Activated T-helper 1 cell treated with anti-CD3 and anti-CD28 coated beads, Interleukin-12 subunit alpha, Interleukin-12 subunit beta, Interleukin-2, Interleukin-4 antibody, amounts not matched to agents 30 ng/mL and 10 ng/mL and 1 ng/mL, durations not matched to agents 14 hours and 24 hours and 36 hours (primary cell): ENCODE measurements around the gene NXT2. TPM values are rescaled to one million over a fixed set of nuclear protein-coding genes. Genes with fewer than 3 reads are reported as not detected.

Source experiments
- DNase-seq: peaks from one replicate; pipeline ENCODE4 v3.0.0; 2021; ENCODE audit warnings: low spot score
- H3K27ac Mint-ChIP-seq: one replicate; pipeline ENCODE4 v1.8.0; 2021; ENCODE audit warnings: mild to moderate bottlenecking, mixed read lengths
- H3K27me3 Mint-ChIP-seq: one replicate; pipeline ENCODE4 v1.8.0; 2022; ENCODE audit warnings: mild to moderate bottlenecking, moderate library complexity, mixed read lengths; ENCODE audit not compliant: insufficient read depth
- H3K36me3 Mint-ChIP-seq: one replicate; pipeline ENCODE4 v1.8.0; 2021; ENCODE audit warnings: low read depth, mixed read lengths
- H3K4me1 Mint-ChIP-seq: one replicate; pipeline ENCODE4 v1.8.0; 2021; ENCODE audit warnings: low read depth, mixed read lengths
- H3K4me3 Mint-ChIP-seq: one replicate; pipeline ENCODE4 v1.8.0; 2021; ENCODE audit warnings: mild to moderate bottlenecking, moderate library complexity, mixed read lengths
- H3K9me3 Mint-ChIP-seq: one replicate; pipeline ENCODE4 v1.8.0; 2021; ENCODE audit warnings: mixed read lengths
- intact Hi-C: fragments of 100-400 bp; cut with micrococcal nuclease; formaldehyde crosslinking; loops from one replicate; pipeline ENCODE4 v1.15.1; 2024
- total RNA-seq: library from RNA; stranded (reverse); gene quantifications from 2 replicates; pipeline ENCODE4 v1.2.3, GENCODE V29; 2022

Gene NXT2
- 10.3 and 11.8 TPM in 2 replicates for total RNA-seq

DNA sequence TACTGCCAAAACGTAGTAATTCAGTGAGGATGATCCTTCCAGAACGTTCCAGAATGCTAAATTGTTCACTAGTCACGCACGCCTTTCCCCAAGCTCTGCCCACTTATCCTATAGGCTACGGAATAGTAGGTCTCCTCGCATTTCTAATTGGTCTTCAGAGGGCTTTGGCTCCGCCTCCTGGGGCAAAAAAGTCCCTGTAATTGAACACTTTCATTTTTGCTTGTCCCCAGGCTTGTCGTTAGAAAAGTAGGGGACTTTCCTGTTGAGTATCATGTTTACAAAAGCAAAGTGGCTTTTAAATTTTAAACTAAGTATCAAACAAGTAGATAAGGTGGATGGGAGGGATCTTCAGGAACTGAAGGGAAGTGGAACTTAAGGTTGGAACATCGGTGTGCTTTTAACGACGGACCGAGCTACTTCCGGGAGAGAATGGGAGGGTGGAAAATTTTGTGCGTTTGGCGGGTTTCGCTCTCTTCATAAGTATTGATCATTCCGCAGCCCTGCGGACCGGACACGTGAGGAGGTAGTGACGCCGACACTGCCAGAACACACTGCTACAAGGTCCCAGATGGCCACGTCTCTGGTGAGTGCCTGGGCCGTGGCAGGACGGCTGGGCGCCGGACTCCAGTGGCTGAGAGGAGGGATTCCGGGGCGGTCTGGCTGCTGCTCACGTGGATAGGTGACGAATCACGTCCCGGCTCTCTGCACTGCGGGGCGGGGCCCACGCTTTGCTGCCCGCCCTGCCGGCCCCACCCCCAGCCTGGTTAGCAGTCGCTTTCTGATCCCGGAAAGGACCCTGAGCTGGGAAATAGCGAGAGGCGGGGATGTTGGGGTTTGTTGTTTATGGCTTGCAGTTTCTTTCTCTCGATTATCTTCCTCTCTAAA lies at the start of gene NXT2:
Gene NXT2 (plus strand): TSS at position 406 of the 885 bp plus-strand sequence. CDS start 163 bp downstream, at position 569.
- Mint-ChIP-seq H3K9me3 (no peaks in the 10 kb centered on the region), H3K27me3 (peaks cover 2% of the 10 kb centered on the region), H3K4me3 (peak within 1 kb of the TSS; percentile 95), H3K36me3 (no peaks in the 10 kb centered on the region), H3K27ac (peak within 1 kb of the TSS; percentile 98), H3K4me1 (peaks cover 25% of the 10 kb centered on the region)
- DNase-seq: peak; percentile 79
- intact Hi-C loops: loop anchor here (2.0 to 5.0 kb wide), 6 partner anchors 101 to 466 kb away; partner anchors contain the start of genes ACSL4 and TMEM164

DNA sequence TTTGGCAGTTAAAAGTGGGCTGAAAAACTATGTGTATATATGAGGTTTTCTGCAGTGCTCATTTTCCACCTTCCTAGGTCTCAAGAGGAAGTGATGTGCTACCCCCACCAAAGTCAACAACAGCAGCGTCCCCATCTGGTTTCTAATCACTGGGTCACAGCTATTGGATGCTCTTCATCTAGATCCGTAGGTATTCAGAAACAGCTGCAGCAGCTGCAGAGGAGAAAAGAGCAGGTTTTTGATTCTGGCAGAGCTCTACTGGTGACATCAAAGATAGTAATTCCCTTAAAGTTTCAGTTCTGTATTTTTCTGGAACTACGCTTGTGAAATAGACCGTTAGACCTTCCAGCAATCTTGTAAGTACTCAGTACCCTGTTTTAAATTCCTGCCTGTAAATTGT lies 49.0 kb upstream of the NXT2 start:
- Mint-ChIP-seq H3K27ac (no peak overlapping the region), H3K4me1 (no peaks in the 10 kb centered on the region), H3K27me3 (no peaks in the 10 kb centered on the region), H3K36me3 (no peaks in the 10 kb centered on the region), H3K9me3 (no peaks in the 10 kb centered on the region), H3K4me3 (no peak overlapping the region)
- DNase-seq: no peak
- intact Hi-C loops: loop anchor here (5.0 to 10.0 kb wide), 2 partner anchors 225 to 657 kb away; no protein-coding TSS in a partner anchor

DNA sequence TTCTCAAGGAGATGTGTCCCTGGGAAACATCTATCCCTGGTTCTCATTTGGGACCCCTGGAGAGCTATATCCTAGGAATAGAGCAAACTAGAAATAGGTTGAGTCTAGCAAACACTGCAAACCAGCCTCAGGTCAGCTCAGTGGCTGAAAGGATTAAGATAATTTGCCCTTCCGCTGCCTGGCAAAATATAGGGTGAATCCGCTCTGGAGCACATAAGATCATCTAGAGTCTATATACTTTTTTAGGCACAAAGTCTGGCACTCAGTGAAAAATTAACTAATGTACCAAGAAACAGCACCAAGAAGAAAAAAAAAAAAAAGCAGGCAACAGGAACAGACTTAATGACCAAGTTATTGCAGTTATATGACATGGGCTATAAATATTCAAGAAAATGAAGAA lies 47.5 kb upstream of the NXT2 start:
- H3K9me3 Mint-ChIP-seq: no peaks in the 10 kb centered on the region
- H3K27me3 Mint-ChIP-seq: peaks cover 2% of the 10 kb centered on the region
- H3K36me3 Mint-ChIP-seq: no peaks in the 10 kb centered on the region
- no peak overlapping the region for H3K4me3 Mint-ChIP-seq
- no peak for DNase-seq
- H3K4me1 Mint-ChIP-seq: no peaks in the 10 kb centered on the region
- intact Hi-C loops: loop anchor here (5.0 to 10.0 kb wide), 2 partner anchors 223 to 656 kb away; no protein-coding TSS in a partner anchor
- H3K27ac Mint-ChIP-seq: no peak overlapping the region

GRCh38 chrX:109498434-109498833 lies 38.2 kb upstream of the NXT2 start:
- H3K9me3 Mint-ChIP-seq: no peaks in the 10 kb centered on the region
- DNase-seq: no peak
- H3K27me3 Mint-ChIP-seq: peaks cover 10% of the 10 kb centered on the region
- H3K36me3 Mint-ChIP-seq: no peaks in the 10 kb centered on the region
- H3K4me3 Mint-ChIP-seq: no peak overlapping the region
- H3K4me1 Mint-ChIP-seq: no peaks in the 10 kb centered on the region
- H3K27ac Mint-ChIP-seq: no peak overlapping the region
- intact Hi-C loops: no loop called here

DNA sequence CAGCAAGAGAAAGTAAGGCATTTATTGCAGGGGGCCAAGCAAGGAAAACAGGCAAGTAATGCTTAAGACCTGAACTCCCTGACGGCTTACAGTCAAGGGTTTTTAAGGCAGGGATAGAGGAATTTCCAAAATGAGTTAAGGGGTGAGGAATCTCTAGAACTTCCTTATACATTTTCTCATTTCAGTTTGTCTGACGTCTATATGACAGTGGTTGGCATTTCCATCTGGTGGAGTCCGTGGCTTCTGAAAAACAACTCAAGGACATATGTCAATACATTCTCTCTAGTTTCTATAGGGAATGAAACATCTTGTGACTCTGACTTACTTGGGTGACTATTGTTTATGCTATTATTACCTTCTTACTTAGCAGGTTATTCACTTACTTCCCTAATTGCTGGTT lies 35.5 kb upstream of the NXT2 start:
- DNase-seq: no peak
- H3K27me3 Mint-ChIP-seq: peaks cover 6% of the 10 kb centered on the region
- H3K4me3 Mint-ChIP-seq: no peak overlapping the region
- no peaks in the 10 kb centered on the region for H3K4me1 Mint-ChIP-seq
- H3K27ac Mint-ChIP-seq: no peak overlapping the region
- H3K9me3 Mint-ChIP-seq: no peaks in the 10 kb centered on the region
- no peaks in the 10 kb centered on the region for H3K36me3 Mint-ChIP-seq
- intact Hi-C loops: no loop called here

DNA sequence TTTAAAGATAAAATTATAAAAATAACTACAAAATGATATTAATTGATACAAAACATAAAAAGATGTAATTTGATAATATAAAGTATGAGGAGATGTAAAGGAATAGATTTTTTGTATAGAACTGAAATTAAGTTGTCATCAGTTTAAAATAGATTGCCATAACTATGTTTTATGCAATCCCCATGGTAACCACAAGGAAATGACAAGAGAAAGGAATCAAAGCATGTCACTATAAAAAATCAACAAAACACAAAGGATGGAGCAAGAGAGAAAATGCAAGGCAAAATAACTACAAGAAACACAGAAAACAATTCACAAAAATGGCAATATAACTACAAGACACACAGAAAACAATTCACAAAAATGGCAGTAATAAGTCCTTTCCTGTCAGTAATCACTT lies 27.7 kb upstream of the NXT2 start:
- no peak for DNase-seq
- no peaks in the 10 kb centered on the region for H3K9me3 Mint-ChIP-seq
- peaks cover 13% of the 10 kb centered on the region for H3K27me3 Mint-ChIP-seq
- intact Hi-C loops: no loop called here
- H3K27ac Mint-ChIP-seq: no peak overlapping the region
- H3K4me3 Mint-ChIP-seq: no peak overlapping the region
- H3K4me1 Mint-ChIP-seq: no peaks in the 10 kb centered on the region
- no peaks in the 10 kb centered on the region for H3K36me3 Mint-ChIP-seq

- Mint-ChIP-seq H3K9me3 (no peaks in the 10 kb centered on the region), H3K27me3 (peaks cover 16% of the 10 kb centered on the region), H3K4me1 (no peaks in the 10 kb centered on the region), H3K36me3 (no peaks in the 10 kb centered on the region), H3K4me3 (no peak overlapping the region), H3K27ac (no peak overlapping the region)
- intact Hi-C loops: no loop called here
- DNase-seq: no peak
Observed at GRCh38 chrX:109511113-109511512, 25.5 kb upstream of the NXT2 start.

DNA sequence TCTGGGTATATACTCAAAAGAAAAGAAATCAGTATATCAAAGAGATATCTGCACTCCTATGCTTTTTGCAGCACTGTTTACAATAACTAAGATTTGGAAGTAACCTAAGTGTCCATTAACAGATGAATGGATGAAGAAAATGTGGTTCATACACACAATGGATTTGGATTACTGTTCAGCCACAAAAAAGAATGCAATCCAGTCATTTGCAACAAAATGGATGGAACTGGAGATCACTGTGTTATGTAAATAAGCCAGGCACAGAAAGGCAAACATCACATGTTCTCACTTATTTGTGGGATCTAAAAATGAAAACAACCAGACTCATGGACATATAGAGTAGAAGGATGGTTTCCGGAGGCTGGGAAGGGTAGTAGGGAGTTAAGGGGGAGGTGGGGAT lies 17.6 kb upstream of the NXT2 start:
- Mint-ChIP-seq H3K36me3 (no peaks in the 10 kb centered on the region), H3K4me3 (no peak overlapping the region), H3K9me3 (no peaks in the 10 kb centered on the region), H3K4me1 (no peaks in the 10 kb centered on the region), H3K27ac (no peak overlapping the region), H3K27me3 (peaks cover 3% of the 10 kb centered on the region)
- DNase-seq: no peak
- intact Hi-C loops: no loop called here

DNA sequence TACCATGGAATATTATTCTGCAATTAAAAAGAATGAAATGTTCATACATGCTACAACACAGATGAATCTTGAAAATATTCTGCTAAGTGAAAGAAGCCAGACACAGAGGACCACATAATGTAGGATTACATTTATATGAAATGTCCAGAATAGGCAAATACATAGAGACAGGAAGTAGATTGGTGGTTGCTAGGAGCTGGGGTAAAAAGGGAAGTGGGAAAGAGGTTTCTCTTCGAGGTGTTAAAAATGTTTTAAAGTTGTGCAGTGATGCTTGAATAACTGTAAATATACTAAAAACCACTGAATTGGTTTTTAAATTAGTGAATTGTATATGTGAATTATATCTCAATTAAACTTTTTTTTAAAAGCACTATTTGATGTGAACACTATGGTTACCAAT lies 3.6 kb upstream of the NXT2 start:
- Mint-ChIP-seq H3K36me3 (no peaks in the 10 kb centered on the region), H3K4me3 (no peak overlapping the region), H3K27ac (no peak overlapping the region), H3K9me3 (no peaks in the 10 kb centered on the region), H3K4me1 (peaks cover 24% of the 10 kb centered on the region), H3K27me3 (peaks cover 2% of the 10 kb centered on the region)
- no peak for DNase-seq
- intact Hi-C loops: no loop called here

DNA sequence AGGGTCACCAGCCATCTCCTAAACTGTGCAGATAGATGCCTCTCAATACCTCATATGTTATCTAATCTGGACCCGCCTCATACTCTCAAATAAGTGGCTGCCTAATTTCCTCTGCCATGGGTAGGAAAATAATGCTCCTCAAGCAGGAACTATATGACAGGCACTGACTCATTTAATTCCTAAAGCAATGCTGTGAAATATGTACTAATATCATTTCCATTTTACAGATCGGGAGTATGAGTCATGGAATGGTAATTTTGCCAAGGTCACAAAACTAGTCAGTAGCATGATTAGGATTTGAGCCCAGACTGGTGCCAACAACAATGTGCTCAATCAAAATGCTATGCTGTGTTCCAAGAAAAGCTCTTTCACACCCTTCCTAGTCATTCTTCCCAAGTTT lies 3.0 kb upstream of the NXT2 start:
- Mint-ChIP-seq H3K4me3 (no peak overlapping the region), H3K4me1 (peaks cover 25% of the 10 kb centered on the region), H3K36me3 (no peaks in the 10 kb centered on the region), H3K27me3 (peaks cover 2% of the 10 kb centered on the region), H3K9me3 (no peaks in the 10 kb centered on the region), H3K27ac (no peak overlapping the region)
- intact Hi-C loops: no loop called here
- DNase-seq: no peak

- Mint-ChIP-seq H3K9me3 (no peaks in the 10 kb centered on the region), H3K36me3 (no peaks in the 10 kb centered on the region), H3K27me3 (peaks cover 2% of the 10 kb centered on the region), H3K4me3 (no peak overlapping the region), H3K4me1 (peaks cover 25% of the 10 kb centered on the region), H3K27ac (no peak overlapping the region)
- DNase-seq: no peak
- intact Hi-C loops: loop anchor here (5.0 kb wide), 3 partner anchors 102 to 307 kb away; no protein-coding TSS in a partner anchor
Observed at GRCh38 chrX:109534933-109535332, 1.7 kb upstream of the NXT2 start.

DNA sequence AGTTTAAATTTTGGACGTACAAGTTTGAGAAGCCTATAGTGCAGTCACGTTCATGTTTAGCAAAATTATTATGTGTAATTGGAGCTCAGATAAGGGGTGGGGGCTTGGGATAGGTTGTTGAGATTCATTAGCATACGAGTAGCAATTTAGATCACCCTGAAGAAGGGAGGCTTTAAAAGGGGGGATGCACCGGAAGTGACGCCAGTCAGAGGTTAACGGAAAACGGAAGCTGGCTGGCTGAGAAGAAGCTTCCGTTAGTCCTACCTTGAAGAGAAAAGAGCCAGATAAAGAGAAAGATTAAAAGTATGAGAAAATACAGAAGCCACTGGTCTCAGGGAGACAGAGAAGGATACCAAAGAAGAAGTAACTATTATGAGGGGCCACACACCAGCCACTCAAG lies 1.1 kb upstream of the NXT2 start:
- H3K4me3 Mint-ChIP-seq: peak overlapping the region; percentile 28
- H3K36me3 Mint-ChIP-seq: no peaks in the 10 kb centered on the region
- peaks cover 2% of the 10 kb centered on the region for H3K27me3 Mint-ChIP-seq
- H3K9me3 Mint-ChIP-seq: no peaks in the 10 kb centered on the region
- H3K4me1 Mint-ChIP-seq: peaks cover 25% of the 10 kb centered on the region
- intact Hi-C loops: loop anchor here (5.0 kb wide), 3 partner anchors 102 to 307 kb away; no protein-coding TSS in a partner anchor
- peak overlapping the region; percentile 40 for H3K27ac Mint-ChIP-seq
- no peak for DNase-seq

DNA sequence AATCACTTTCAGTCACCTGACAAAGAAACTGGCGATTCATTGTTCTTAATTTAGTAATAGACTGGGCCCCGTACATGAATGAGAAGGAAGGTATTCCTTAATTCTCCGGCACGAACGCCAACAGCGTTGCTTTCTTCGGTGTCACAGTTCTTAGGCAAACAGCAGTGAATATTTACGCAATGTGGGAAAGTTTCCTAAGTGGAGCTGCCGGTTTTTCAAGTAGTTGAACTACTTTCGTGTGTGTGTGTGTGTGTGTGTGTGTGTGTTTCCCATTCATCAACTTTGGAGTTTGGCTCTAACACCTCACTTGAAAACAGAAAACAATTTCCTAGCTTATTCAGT lies 651 bp downstream of the NXT2 start:
- DNase-seq: no peak
- Mint-ChIP-seq H3K9me3 (no peaks in the 10 kb centered on the region), H3K4me1 (peaks cover 25% of the 10 kb centered on the region), H3K27ac (peak overlapping the region; percentile 98), H3K36me3 (no peaks in the 10 kb centered on the region), H3K4me3 (peak overlapping the region; percentile 95), H3K27me3 (peaks cover 2% of the 10 kb centered on the region)
- intact Hi-C loops: loop anchor here (2.0 to 5.0 kb wide), 6 partner anchors 100 to 466 kb away; partner anchors contain the start of genes ACSL4 and TMEM164
